ENCODE data around the gene PSKH1. TPM values are rescaled to one million over a fixed set of nuclear protein-coding genes. Genes with fewer than 3 reads are reported as not detected.
A peak's percentile ranks its signal among the peaks of the same experiment; 100 is the strongest.

Gene PSKH1
- total and polyA plus RNA-seq, 10 donors: 5.0 to 31.3 (median 20.5) TPM

DNA sequence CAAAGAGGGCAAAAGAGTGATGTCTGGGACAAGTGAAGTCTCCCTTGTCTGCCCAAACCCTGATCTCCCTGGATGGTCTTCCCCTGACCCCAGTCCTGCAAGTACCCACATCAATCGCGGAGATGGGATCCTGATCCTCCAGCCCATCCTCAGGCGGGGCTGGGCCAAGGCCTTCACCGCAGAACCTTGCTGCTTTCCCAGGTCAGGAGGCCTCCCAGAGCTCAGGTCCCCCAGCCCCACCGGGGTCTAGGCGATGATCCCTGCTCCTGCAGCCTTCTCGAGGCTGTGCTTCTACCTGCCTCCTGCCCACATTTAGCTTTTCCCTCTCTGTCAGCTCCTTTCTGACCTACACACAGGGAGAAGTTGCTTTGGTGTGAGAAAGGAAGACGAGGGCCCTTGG lies 69.1 kb downstream of the PSKH1 start:
- WGBS, 5 donors: 95 to 97% (median 96%) methylated on average over 8 of the region's 8 CpGs
- H3K4me3 ChIP-seq: no peak overlapping the region
- H3K4me1 ChIP-seq: peaks cover 37 to 89% (median 64%) of the 10 kb centered on the region in 6 donors
- DNase-seq: no peak
- H3K36me3 ChIP-seq: peaks cover 0 to 64% (median 37%) of the 10 kb centered on the region in 6 donors
- peak overlapping the region in 2 of 8 donors; percentile 65 to 70 for H3K27ac ChIP-seq
- no peaks in the 10 kb centered on the region for H3K27me3 ChIP-seq (replicated peaks in 1 of 7)
- TF ChIP-seq, protein P1, sequence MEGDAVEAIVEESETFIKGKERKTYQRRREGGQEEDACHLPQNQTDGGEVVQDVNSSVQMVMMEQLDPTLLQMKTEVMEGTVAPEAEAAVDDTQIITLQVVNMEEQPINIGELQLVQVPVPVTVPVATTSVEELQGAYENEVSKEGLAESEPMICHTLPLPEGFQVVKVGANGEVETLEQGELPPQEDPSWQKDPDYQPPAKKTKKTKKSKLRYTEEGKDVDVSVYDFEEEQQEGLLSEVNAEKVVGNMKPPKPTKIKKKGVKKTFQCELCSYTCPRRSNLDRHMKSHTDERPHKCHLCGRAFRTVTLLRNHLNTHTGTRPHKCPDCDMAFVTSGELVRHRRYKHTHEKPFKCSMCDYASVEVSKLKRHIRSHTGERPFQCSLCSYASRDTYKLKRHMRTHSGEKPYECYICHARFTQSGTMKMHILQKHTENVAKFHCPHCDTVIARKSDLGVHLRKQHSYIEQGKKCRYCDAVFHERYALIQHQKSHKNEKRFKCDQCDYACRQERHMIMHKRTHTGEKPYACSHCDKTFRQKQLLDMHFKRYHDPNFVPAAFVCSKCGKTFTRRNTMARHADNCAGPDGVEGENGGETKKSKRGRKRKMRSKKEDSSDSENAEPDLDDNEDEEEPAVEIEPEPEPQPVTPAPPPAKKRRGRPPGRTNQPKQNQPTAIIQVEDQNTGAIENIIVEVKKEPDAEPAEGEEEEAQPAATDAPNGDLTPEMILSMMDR (IDR thresholded peaks at IDR 0.05 in 8 of 11, conservative IDR thresholded peaks at IDR 0.05 in 3 of 11): no peak
- TF ChIP-seq POLR2A (IDR thresholded peaks at IDR 0.05) (no peak), POLR2AphosphoS5 (IDR thresholded peaks at IDR 0.05) (no peak)
- intact Hi-C loops (cut with DNase I; ENCODE audit: low total_unique reads): no loop called here
- no peaks in the 10 kb centered on the region for H3K9me3 ChIP-seq

DNA sequence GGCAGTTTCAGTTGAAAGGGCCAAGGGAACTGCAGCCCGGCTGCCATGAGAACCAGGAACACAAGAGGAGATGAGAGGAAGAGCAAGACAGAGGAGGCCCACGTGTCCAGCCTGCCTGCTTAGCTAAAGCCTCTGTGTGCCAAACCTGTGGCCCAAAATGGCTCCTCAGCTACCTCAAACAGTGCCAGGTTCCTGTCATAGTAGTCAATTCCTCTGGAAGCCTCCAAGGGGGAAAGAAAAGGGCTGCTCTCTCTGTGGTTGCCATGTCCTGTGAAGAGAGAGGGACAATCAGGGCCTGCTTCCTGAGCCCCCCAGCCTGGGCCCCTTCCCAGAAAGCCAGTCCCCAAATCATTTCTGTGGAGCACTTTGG lies 70.2 kb downstream of the PSKH1 start:
- H3K36me3 ChIP-seq: peaks cover 0 to 54% (median 28%) of the 10 kb centered on the region in 6 donors
- no peak for TF ChIP-seq POLR2A (IDR thresholded peaks at IDR 0.05)
- peaks cover 44 to 98% (median 70%) of the 10 kb centered on the region in 6 donors for H3K4me1 ChIP-seq
- no peak for DNase-seq
- H3K27me3 ChIP-seq (replicated peaks in 1 of 7): no peaks in the 10 kb centered on the region
- H3K27ac ChIP-seq: peak overlapping the region in 4 of 8 donors; percentile 5 to 54 (median 44)
- WGBS, 5 donors: 49 to 74% (median 63%) methylated on average over 2 of the region's 2 CpGs
- H3K9me3 ChIP-seq: no peaks in the 10 kb centered on the region
- intact Hi-C loops (cut with DNase I; ENCODE audit: low total_unique reads): no loop called here
- peak overlapping the region in 2 of 8 donors; percentile 13 to 38 for H3K4me3 ChIP-seq

DNA sequence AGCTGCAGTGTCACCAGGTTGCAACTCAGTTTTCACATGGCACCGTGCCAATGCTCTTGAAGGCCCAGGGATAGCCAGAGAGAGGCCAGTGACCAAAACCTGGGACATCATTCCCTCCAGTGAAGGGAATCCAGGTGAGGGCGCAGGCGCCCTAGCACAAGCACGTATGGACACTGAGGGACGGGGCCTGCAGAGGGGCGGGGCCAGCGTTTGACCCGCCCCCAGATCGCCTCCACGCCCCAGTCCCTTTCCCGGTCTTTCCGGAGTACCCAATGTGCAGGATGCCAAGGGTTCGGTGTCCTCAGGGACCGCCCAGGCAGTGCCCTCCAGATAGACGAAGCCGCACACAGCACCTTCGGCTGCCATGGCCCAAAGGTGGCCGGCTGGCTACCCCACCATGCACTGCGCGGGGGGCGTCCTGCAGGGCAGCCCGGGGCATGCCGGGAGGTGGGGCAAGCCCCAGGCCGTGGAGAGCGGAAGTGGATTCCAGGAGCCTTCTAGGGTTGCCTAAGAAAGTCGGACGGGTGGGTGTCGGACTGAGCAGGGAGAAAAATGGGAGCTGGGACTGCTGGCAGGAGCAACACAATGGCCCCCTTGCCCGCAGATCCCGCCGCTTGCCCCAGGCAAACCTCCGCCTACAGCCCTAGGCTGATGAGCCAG lies 70.7 kb downstream of the PSKH1 start:
- TF ChIP-seq POLR2AphosphoS5 (IDR thresholded peaks at IDR 0.05): peak in 2 of 3 donors; percentile 58 to 74
- TF ChIP-seq, protein P1 (IDR thresholded peaks at IDR 0.05 in 8 of 11, conservative IDR thresholded peaks at IDR 0.05 in 3 of 11): no peak
- peak; percentile 75 for DNase-seq
- Histone ChIP-seq H3K27ac (peak overlapping the region in 5 of 8 donors; percentile 5 to 54 (median 41)), H3K27me3 (replicated peaks in 1 of 7) (no peaks in the 10 kb centered on the region), H3K9me3 (no peaks in the 10 kb centered on the region), H3K4me1 (peaks cover 44 to 95% (median 69%) of the 10 kb centered on the region in 6 donors), H3K4me3 (peak overlapping the region in 2 of 8 donors; percentile 13 to 38), H3K36me3 (peaks cover 0 to 48% (median 28%) of the 10 kb centered on the region in 6 donors)
- intact Hi-C loops (cut with DNase I; ENCODE audit: low total_unique reads): no loop called here
- WGBS, 5 donors: 60 to 81% (median 77%) methylated on average over 16 to 32 of the region's 32 CpGs

DNA sequence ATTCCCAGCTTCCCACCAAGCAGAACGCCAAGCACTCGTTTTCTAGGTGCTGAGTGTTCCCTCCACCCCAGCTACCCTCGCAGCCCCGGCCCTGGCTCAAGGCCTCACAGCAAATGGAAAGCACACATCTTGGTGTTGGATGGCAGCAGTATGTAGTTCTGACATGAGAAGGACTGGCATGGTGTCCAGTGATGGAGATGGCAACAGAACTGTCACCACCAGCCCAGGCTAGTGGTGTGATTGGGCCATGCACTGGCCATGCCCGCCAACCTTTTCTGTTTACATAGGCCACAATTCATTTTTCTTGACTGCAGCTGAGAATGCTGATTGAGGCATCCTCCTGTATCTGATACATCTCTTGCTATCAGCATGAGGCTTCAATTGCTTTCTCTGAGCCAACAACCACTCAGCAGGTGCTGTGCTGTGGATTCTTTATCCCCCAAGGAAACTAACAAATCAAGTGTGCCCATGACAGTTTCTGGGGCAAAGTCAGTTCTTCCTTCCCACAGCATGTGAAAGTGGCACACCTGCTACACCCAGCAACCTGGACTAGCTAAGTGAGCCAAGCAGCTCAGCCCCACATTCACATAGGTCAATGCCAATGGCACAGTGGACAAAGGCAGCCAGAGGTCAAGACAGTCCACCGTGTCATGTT lies 71.5 kb downstream of the PSKH1 start:
- H3K27me3 ChIP-seq (replicated peaks in 1 of 7): no peaks in the 10 kb centered on the region
- H3K4me3 ChIP-seq: no peak overlapping the region
- peaks cover 0 to 40% (median 28%) of the 10 kb centered on the region in 6 donors for H3K36me3 ChIP-seq
- TF ChIP-seq, protein P1 (IDR thresholded peaks at IDR 0.05 in 8 of 11, conservative IDR thresholded peaks at IDR 0.05 in 3 of 11): no peak
- no peak for TF ChIP-seq POLR2AphosphoS5 (IDR thresholded peaks at IDR 0.05)
- DNase-seq: no peak
- 87 to 96% (median 94%) methylated on average over 6 of the region's 6 CpGs for WGBS, 5 donors
- no peaks in the 10 kb centered on the region for H3K9me3 ChIP-seq
- H3K4me1 ChIP-seq: peaks cover 44 to 95% (median 68%) of the 10 kb centered on the region in 6 donors
- intact Hi-C loops (cut with DNase I; ENCODE audit: low total_unique reads): no loop called here
- H3K27ac ChIP-seq: peak overlapping the region in 3 of 8 donors; percentile 5 to 54 (median 47)
